Stomach (tissue), 9 donors: Measurements from ENCODE around the gene CEMIP. TPM values are rescaled to one million over a fixed set of nuclear protein-coding genes. Genes with fewer than 3 reads are reported as not detected.

ENCODE experiments used
- DNase-seq, 2 donors: peaks; one replicate each; pipeline versions ENCODE4 v3.0.0 to v3.0.0-alpha.2; 2013 to 2019
- H3K27ac ChIP-seq, 5 donors: fragments of 200-600 bp in 4 of 5; sonication (generic) in 4 of 5; one replicate each; pipeline ENCODE4 v1.5.1; 2013 to 2019; ENCODE audit warnings: mild to moderate bottlenecking in 1 of 5, moderate library complexity in 1 of 5
- H3K27me3 ChIP-seq, 3 donors: fragments of 200-600 bp; sonication (generic); one replicate each; pipeline ENCODE4 v1.5.1; 2017 to 2019; ENCODE audit warnings: mixed run types in 1 of 3
- H3K36me3 ChIP-seq, 4 donors: fragments of 200-600 bp; sonication (generic); 1 replicate in 3 of 4; 2 replicates in 1 of 4; pipeline ENCODE4 v1.5.1; 2016 to 2019
- H3K4me1 ChIP-seq, 4 donors: fragments of 200-600 bp; sonication (generic); one replicate each; pipeline ENCODE4 v1.5.1; 2016 to 2019
- H3K4me3 ChIP-seq, 4 donors: fragments of 200-600 bp; sonication (generic) in 3 of 4; one replicate each; pipeline ENCODE4 v1.5.1; 2016 to 2019; ENCODE audit warnings: mild to moderate bottlenecking in 1 of 4
- H3K9me3 ChIP-seq, 4 donors: fragments of 200-600 bp; sonication (generic); one replicate each; pipeline ENCODE4 v1.5.1; 2016 to 2019
- CTCF ChIP-seq, 7 experiments: fragments of 450-650 bp in 4 of 7; fragments of 200-600 bp in 3 of 7; sonication (generic) in 3 of 7; IDR thresholded peaks; one replicate each; pipeline ENCODE4 v1.5.1; 2016 to 2019; ENCODE audit warnings: antibody characterized with exemption in 7 of 7, control low read depth in 2 of 7, mild to moderate bottlenecking in 1 of 7
- EP300 ChIP-seq: sonication (generic); formaldehyde crosslinking; IDR thresholded peaks from one replicate; pipeline ENCODE4 v1.6.1; 2017; ENCODE audit warnings: antibody characterized with exemption
- POLR2A ChIP-seq, 4 donors: fragments of 450-650 bp; IDR thresholded peaks; one replicate each; pipeline ENCODE4 v1.6.1; 2016; ENCODE audit warnings: antibody characterized with exemption in 4 of 4, control low read depth in 2 of 4, mild to moderate bottlenecking in 1 of 4, moderate library complexity in 1 of 4
- POLR2AphosphoS5 ChIP-seq, 3 donors: sonication (generic); formaldehyde crosslinking; IDR thresholded peaks; one replicate each; pipeline ENCODE4 v1.6.1; 2016; ENCODE audit warnings: antibody characterized with exemption in 3 of 3
- WGBS, 5 donors: extraction: QIAGEN DNeasy Blood & Tissue Kit in 3 of 5; methylation state at CpG; one replicate each; pipeline versions ENCODE4 v1.1.5 to v1.1.7; 2013 to 2018; 5-methylcytosine and 5-hydroxymethylcytosine counted together
- intact Hi-C: fragments of 100-400 bp; cut with DNase I; formaldehyde crosslinking; loops from one replicate; pipeline ENCODE4 v1.15.1; 2023; ENCODE audit warnings: low total_unique reads
- polyA plus RNA-seq, 3 donors: library from polyadenylated mRNA; stranded (reverse); fragments of 200-250 nt; gene quantifications; one replicate each; pipeline ENCODE4 v1.2.3, GENCODE V29; 2013
- total RNA-seq, 5 donors: library from RNA; depleted of rRNA; stranded (reverse); fragments of >200 nt; gene quantifications; one replicate each; pipeline versions ENCODE4 v1.1.0 to v1.2.3, GENCODE V29; 2014 to 2016
- donor health status: healthy with polysubstance abuse.
- donor health status: Bipolar disorder and iron deficiency.
- donor health status: healthy.

The CEMIP gene
- total and polyA plus RNA-seq, 8 donors: 0.53 to 2.6 (median 1.4) TPM; not detected in 4

DNA sequence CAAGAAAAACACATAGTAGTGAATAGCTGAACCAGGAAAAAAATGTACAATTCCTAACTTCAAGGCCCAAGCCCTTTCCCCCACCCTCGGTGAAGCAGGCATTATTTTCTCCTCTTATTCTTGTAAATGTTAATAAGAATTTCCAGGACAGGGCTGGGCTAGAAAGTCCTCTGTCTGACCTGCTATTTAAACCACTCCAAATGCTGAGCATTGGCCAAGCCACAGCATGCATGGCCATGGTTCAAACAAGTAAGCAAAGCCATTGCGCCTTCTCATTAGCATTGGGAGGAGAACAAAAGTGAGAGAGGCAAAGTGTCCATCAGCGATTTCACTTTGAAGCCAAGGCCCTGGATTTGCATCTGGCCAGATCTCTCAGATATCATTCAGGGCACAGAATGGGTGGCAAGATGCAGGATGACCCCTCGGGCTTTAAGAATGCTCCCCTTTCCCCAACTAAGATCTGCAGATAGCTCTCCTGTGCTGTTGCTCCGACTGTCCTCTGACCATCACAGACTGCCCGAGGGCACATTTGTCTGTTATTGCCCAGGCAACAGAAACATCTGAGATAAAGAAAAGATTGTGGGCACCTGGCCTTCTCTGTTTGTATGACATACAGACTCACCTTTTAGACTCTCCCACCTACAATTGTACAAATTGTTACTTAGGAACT lies 46.3 kb downstream of the CEMIP start:
- no peak overlapping the region for H3K27ac ChIP-seq
- intact Hi-C loops: no loop called here
- H3K4me1 ChIP-seq: peaks cover 0 to 5% (median 0%) of the 10 kb centered on the region in 4 donors
- TF ChIP-seq CTCF (IDR thresholded peaks at IDR 0.05): no peak
- TF ChIP-seq POLR2A (IDR thresholded peaks at IDR 0.05): no peak
- no peak for TF ChIP-seq POLR2AphosphoS5 (IDR thresholded peaks at IDR 0.05)
- TF ChIP-seq EP300: no peak
- no peaks in the 10 kb centered on the region for H3K36me3 ChIP-seq
- no peak overlapping the region for H3K4me3 ChIP-seq
- 62 to 74% (median 72%) methylated on average over 6 of the region's 6 CpGs for WGBS, 5 donors
- H3K9me3 ChIP-seq: no peaks in the 10 kb centered on the region
- no peak for DNase-seq
- H3K27me3 ChIP-seq: no peaks in the 10 kb centered on the region

DNA sequence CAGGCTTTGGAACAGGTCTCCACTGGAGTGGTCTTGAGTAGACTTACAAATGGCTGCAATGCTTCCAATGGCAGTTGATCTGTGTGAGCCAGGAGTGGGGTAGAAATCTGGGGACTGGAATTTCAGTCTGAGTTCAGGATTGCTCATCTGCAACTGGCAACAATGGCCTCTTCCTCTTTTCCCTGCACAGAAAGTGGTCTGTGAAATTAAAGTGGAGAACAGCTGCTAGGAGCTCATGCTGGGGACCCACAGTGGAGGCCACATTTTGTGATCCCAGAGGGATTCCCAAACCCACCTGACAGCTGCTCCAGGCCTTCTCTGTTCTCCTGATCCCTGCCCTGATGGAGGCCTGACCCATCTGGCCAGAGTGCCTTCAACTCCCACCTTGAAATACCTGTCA lies 49.6 kb downstream of the CEMIP start:
- DNase-seq: no peak
- H3K4me1 ChIP-seq: peaks cover 0 to 10% (median 0%) of the 10 kb centered on the region in 4 donors
- no peak overlapping the region for H3K4me3 ChIP-seq
- no peak overlapping the region for H3K27ac ChIP-seq
- intact Hi-C loops: no loop called here
- TF ChIP-seq POLR2A (IDR thresholded peaks at IDR 0.05): no peak
- no peaks in the 10 kb centered on the region for H3K36me3 ChIP-seq
- no peaks in the 10 kb centered on the region for H3K9me3 ChIP-seq
- H3K27me3 ChIP-seq: no peaks in the 10 kb centered on the region

GRCh38 chr15:80830677-80831076 lies 51.5 kb downstream of the CEMIP start:
- Histone ChIP-seq H3K9me3 (no peaks in the 10 kb centered on the region), H3K36me3 (no peaks in the 10 kb centered on the region), H3K27me3 (no peaks in the 10 kb centered on the region), H3K4me1 (peaks cover 0 to 4% (median 0%) of the 10 kb centered on the region in 4 donors), H3K27ac (no peak overlapping the region), H3K4me3 (no peak overlapping the region)
- DNase-seq: no peak
- TF ChIP-seq POLR2A (IDR thresholded peaks at IDR 0.05): no peak
- TF ChIP-seq POLR2AphosphoS5 (IDR thresholded peaks at IDR 0.05): no peak
- no peak for TF ChIP-seq CTCF (IDR thresholded peaks at IDR 0.05)
- no peak for TF ChIP-seq EP300
- WGBS, 5 donors: 88 to 96% (median 94%) methylated on average over 1 of the region's 1 CpG
- intact Hi-C loops: no loop called here

DNA sequence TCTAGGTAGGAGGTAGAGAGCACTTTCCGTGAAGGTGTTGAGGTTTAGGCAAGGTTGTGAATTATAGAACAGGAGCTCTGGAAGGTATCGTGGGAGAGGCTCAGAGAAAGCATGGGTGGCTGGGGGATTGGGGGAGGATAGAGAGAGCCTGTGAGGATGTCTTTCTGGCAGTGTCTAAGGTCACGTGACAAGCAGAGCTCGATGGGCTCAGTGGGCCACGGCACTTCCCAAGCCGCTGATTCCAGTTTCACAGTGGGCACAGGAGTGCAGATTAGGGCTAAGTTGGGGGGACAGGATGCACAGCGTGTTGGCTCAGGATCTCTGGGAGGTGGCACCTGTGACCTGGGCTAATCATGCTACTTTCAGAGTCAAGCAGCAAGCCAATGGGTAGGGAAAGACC lies 52.0 kb downstream of the CEMIP start:
- intact Hi-C loops: no loop called here
- Histone ChIP-seq H3K4me1 (peaks cover 0 to 4% (median 0%) of the 10 kb centered on the region in 4 donors), H3K36me3 (no peaks in the 10 kb centered on the region), H3K4me3 (no peak overlapping the region), H3K27ac (no peak overlapping the region), H3K9me3 (no peaks in the 10 kb centered on the region), H3K27me3 (no peaks in the 10 kb centered on the region)
- DNase-seq: no peak
- TF ChIP-seq CTCF (IDR thresholded peaks at IDR 0.05) (no peak), EP300 (no peak), POLR2A (IDR thresholded peaks at IDR 0.05) (no peak), POLR2AphosphoS5 (IDR thresholded peaks at IDR 0.05) (no peak)
- 93 to 99% (median 94%) methylated on average over 7 of the region's 7 CpGs for WGBS, 5 donors

GRCh38 chr15:80831606-80832224 lies 52.5 kb downstream of the CEMIP start:
- peaks cover 0 to 4% (median 0%) of the 10 kb centered on the region in 4 donors for H3K4me1 ChIP-seq
- no peak overlapping the region for H3K27ac ChIP-seq
- intact Hi-C loops: no loop called here
- no peak overlapping the region for H3K4me3 ChIP-seq
- no peak for DNase-seq
- no peaks in the 10 kb centered on the region for H3K27me3 ChIP-seq
- TF ChIP-seq POLR2AphosphoS5 (IDR thresholded peaks at IDR 0.05) (no peak), EP300 (no peak), CTCF (IDR thresholded peaks at IDR 0.05) (no peak), POLR2A (IDR thresholded peaks at IDR 0.05) (no peak)
- WGBS, 5 donors: 63 to 79% (median 74%) methylated on average over 6 to 7 of the region's 7 CpGs
- H3K36me3 ChIP-seq: no peaks in the 10 kb centered on the region
- H3K9me3 ChIP-seq: no peaks in the 10 kb centered on the region
